Stimulated activated naive CD8-positive, alpha-beta T cell treated with anti-CD3 and anti-CD28 coated beads, Interleukin-15, Interleukin-2, amounts not matched to agents 100 ng/mL and 50 ng/mL, for 24 hours (primary cell): ENCODE results near the gene MYB.
"Not testable (repeated sequence)": the region's sequence is repeated elsewhere in the genome, so short reads cannot be mapped to it uniquely, and the experiment has no call there.

Experiments
- H3K27ac Mint-ChIP-seq: one replicate; pipeline ENCODE4 v1.8.0; 2021; ENCODE audit warnings: mild to moderate bottlenecking, mixed read lengths
- H3K27me3 Mint-ChIP-seq: one replicate; pipeline ENCODE4 v1.8.0; 2021; ENCODE audit warnings: mixed read lengths
- H3K36me3 Mint-ChIP-seq: one replicate; pipeline ENCODE4 v1.8.0; 2021; ENCODE audit warnings: low read depth, mixed read lengths
- H3K4me1 Mint-ChIP-seq: one replicate; pipeline ENCODE4 v1.8.0; 2021; ENCODE audit warnings: low read depth, mixed read lengths
- H3K4me3 Mint-ChIP-seq: one replicate; pipeline ENCODE4 v1.8.0; 2021; ENCODE audit warnings: mild to moderate bottlenecking, mixed read lengths
- H3K9me3 Mint-ChIP-seq: one replicate; pipeline ENCODE4 v1.8.0; 2021; ENCODE audit warnings: mixed read lengths

Gene MYB

DNA sequence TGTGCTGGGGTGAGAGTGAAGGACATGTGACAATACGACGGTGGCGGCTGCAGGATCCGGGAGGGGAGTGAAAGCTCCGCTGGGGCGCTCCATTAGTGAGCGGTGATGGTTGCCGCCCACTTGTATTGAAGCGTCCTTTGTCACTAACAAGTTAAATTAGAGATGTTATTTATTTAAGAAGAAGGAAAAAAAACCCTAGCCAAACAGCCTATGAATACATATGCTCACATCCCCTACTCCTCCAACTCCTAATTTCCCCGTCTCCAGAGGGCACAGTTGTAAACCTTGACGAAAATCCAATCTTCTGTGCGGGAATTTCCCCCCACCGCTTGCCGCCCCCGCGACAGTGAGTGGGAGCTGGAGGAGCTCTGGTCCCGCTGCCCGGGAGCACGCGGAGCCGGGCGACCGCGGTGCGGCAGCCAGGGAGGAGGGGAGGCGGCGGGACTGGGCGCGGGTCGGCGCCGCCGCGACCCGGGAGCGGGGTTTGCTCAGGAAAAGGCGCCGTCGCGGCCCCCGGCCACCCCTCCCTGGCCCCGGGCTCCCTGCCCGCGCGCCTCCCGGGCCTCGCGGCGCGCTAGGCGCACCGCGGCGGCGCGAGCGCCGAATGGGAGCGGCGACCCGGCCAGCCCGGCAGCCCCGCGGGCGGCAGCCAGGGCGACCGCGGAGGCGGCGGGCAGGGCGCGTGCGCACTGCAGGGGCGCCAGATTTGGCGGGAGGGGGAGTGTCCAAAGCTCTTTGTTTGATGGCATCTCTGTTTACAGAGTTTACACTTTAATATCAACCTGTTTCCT is at the start of gene MYB:
MYB (plus strand) TSS at position 767 of the 791 bp plus-strand sequence. CDS start 206 bp downstream, outside the sequence.
- Mint-ChIP-seq H3K4me1 (peaks cover 49% of the 10 kb centered on the region), H3K4me3 (peak within 1 kb of the TSS; percentile 94), H3K27me3 (no peaks in the 10 kb centered on the region), H3K36me3 (peaks cover 13% of the 10 kb centered on the region), H3K27ac (peak within 1 kb of the TSS; percentile 95), H3K9me3 (no peaks in the 10 kb centered on the region)

DNA sequence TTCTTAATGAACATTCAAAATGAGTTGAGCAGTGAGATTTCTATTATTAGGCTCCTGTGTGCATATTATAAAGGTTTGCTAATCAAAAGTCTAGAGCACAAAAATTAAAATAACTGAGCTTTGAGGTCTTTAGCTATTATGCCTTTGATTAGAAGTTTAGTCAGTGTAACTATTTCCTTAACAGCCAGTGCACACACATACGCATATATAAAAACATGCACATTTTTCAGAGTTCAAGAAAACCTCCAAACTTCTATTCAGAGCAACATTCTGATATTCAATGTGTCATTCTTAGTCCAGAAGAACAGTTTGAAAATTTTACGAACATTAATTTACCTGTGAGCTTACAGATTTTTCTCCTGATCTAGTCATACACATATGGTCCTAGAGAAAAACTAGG is 48.3 kb upstream of the MYB start:
- Mint-ChIP-seq H3K4me3 (no peak overlapping the region), H3K27ac (no peak overlapping the region), H3K4me1 (peaks cover 55% of the 10 kb centered on the region), H3K36me3 (no peaks in the 10 kb centered on the region), H3K27me3 (no peaks in the 10 kb centered on the region), H3K9me3 (no peaks in the 10 kb centered on the region)

DNA sequence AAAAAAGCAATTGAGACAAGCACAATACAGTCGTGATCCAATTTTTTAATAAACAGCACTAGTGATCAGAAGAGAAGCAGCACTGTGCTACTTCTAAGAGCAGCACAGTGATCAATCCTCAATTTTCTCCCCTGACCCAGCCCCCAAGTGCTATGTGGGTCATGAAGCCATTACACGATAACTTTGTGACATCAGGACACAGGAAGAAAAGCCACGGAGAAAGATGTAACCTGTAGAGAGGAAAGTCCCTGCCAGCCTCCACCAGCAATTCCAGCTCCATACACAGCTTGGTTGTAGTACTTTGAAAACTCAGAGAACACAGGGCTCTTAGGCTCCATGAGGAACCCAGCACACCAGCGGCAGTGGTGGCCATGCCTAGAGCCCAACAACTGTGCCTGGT is 45.3 kb upstream of the MYB start:
- no peaks in the 10 kb centered on the region for H3K36me3 Mint-ChIP-seq
- H3K27me3 Mint-ChIP-seq: no peaks in the 10 kb centered on the region
- no peaks in the 10 kb centered on the region for H3K9me3 Mint-ChIP-seq
- H3K27ac Mint-ChIP-seq: peak overlapping the region; percentile 34
- no peak overlapping the region for H3K4me3 Mint-ChIP-seq
- peaks cover 30% of the 10 kb centered on the region for H3K4me1 Mint-ChIP-seq

DNA sequence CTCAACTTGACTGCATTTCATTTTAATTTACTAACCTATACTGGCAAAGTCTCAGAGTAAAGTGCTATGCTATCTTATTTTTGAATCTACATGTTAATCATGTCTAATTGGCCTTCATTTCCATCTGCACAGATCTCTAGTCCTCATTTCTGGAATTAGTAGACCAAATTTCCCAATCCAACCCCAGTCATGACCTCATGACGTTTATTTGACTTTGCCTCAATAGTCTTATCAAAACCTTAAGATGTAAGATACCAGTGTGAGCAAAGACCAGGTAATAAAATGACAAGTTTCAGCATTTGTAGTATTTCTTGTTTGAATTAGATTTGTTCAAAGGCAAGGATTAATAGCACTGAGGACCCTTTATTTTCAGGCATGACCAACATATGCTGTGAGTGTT is 43.3 kb upstream of the MYB start:
- no peak overlapping the region for H3K4me3 Mint-ChIP-seq

DNA sequence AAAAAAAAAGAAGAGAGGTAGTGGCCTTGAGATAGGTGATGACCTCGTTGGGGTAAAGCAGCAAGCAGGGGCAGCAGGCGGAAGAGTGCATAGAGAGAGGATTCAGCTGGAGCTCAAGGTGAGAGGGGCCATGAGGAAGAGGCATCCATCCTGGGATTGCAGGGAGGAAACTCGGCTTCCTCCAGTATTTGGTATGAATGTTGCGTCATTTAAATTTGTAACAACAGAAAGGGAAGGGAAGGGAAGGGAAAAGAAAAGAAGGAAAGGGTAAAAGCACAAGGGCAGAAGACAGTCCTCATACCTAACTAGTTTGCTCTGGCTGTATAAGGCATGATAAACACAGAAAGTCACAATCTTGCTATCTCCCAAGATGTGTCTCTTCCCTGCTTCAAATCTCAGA is 39.9 kb upstream of the MYB start:
- H3K27me3 Mint-ChIP-seq: no peaks in the 10 kb centered on the region
- no peaks in the 10 kb centered on the region for H3K36me3 Mint-ChIP-seq
- no peaks in the 10 kb centered on the region for H3K9me3 Mint-ChIP-seq
- H3K4me1 Mint-ChIP-seq: peaks cover 51% of the 10 kb centered on the region
- no peak overlapping the region for H3K4me3 Mint-ChIP-seq
- no peak overlapping the region for H3K27ac Mint-ChIP-seq

More for the DNA sequence above, 43.3 kb upstream of the MYB start:
- Mint-ChIP-seq H3K36me3 (no peaks in the 10 kb centered on the region), H3K27ac (no peak overlapping the region), H3K9me3 (no peaks in the 10 kb centered on the region), H3K4me1 (peaks cover 30% of the 10 kb centered on the region), H3K27me3 (no peaks in the 10 kb centered on the region)

DNA sequence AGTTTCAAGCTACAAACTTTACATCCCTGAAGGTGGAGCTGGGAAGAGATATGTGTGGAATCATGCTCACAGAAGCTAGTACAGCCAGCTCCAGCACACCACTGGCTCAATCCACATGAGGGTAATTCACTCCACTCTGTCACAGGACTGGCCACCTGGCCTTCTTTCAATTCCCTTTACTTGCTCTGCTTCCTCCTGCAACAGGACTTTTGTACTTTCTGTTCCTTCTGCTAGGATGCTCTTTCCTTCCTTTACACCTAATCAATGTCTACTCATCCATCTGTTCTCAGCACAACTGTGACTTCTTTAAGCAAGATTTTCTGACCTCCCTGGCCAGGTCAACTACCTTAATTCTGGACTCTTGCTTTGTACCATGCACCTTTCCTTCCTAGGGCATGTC is 39.4 kb upstream of the MYB start:
- Mint-ChIP-seq H3K4me3 (no peak overlapping the region), H3K27me3 (no peaks in the 10 kb centered on the region), H3K36me3 (no peaks in the 10 kb centered on the region), H3K4me1 (peaks cover 53% of the 10 kb centered on the region), H3K27ac (no peak overlapping the region), H3K9me3 (no peaks in the 10 kb centered on the region)

DNA sequence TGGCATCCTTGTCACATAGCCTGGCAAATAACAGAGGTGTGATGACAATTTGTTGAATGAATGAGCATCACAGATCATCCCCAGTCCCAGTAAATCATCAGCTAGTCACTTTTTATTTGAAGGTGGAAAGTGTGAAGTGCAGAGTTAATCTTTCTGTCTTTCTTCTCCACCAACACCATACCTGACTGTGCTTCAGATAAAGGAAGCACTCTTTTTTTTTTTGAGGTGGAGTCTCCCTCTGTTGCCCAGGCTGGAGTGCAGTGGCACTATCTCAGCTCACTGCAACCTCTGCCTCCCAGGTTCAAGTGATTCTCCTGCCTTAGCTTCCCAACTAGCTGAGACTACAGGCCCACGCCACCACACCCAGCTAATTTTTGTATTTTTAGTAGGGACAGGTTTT is 38.9 kb upstream of the MYB start:
- not testable (repeated sequence) for H3K27ac Mint-ChIP-seq, H3K27me3 Mint-ChIP-seq, H3K9me3 Mint-ChIP-seq, H3K36me3 Mint-ChIP-seq, H3K4me3 Mint-ChIP-seq
- H3K4me1 Mint-ChIP-seq: peaks cover 50% of the 10 kb centered on the region

DNA sequence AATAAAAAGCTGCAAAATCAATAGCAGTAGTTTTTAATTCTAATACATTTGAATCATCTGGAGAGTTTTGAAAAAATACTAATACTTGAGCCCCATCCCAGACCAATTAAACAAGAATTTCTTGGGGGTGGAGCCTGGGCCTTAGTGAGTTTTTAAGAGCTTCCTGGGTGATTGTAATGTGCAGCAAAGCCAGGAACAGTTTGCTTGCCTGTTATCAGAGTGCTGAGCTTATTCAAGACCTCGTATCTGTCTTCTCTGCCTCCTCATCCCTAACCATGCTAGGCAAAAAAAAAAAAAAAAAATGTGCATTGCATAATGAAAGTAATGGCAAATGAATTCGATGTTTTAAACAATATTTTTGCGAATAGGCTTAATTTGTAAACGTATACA is 36.4 kb upstream of the MYB start:
- Mint-ChIP-seq H3K4me1 (peaks cover 66% of the 10 kb centered on the region), H3K27ac (peak overlapping the region; percentile 94), H3K9me3 (no peaks in the 10 kb centered on the region)

DNA sequence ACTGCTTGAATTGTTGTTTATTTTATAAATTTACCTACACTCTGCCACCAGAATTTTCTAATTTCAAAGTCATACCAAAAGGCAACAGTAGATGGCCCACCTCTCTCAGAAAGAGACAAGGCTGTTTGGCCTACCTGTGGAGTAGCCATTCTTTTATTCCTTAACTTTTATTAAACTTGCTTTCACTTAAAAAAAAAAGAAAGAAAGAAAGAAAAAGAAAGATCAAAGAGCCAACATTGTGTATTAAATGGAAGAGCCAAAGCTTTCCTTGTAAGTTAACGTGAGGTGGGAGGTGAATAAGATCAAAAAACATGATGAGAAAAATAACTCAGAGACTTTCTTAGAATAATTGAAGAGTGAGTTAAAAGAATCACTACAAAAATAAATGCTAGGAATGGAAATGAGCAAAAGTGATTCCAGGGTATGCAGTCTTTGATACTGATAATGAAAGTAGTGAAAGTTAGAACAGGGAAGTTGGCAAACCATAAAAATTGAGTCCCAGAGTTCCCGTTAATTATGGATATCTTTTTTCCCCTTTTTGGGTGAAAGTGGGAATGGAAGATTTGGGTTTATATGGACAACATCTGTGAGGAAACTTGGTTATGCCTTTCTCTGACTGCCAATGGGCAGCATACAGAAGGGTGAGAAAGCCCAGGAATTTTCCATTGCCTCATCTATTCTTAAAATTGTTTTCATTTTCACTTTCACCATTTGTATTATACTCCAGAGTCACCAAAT is 35.9 kb upstream of the MYB start:
- Mint-ChIP-seq H3K27ac (peak overlapping the region; percentile 94), H3K4me1 (peaks cover 66% of the 10 kb centered on the region), H3K36me3 (no peaks in the 10 kb centered on the region), H3K27me3 (no peaks in the 10 kb centered on the region), H3K9me3 (no peaks in the 10 kb centered on the region), H3K4me3 (peak overlapping the region; percentile 60)

More for the DNA sequence above, 36.4 kb upstream of the MYB start:
- no peaks in the 10 kb centered on the region for H3K27me3 Mint-ChIP-seq
- no peaks in the 10 kb centered on the region for H3K36me3 Mint-ChIP-seq
- peak overlapping the region; percentile 60 for H3K4me3 Mint-ChIP-seq

DNA sequence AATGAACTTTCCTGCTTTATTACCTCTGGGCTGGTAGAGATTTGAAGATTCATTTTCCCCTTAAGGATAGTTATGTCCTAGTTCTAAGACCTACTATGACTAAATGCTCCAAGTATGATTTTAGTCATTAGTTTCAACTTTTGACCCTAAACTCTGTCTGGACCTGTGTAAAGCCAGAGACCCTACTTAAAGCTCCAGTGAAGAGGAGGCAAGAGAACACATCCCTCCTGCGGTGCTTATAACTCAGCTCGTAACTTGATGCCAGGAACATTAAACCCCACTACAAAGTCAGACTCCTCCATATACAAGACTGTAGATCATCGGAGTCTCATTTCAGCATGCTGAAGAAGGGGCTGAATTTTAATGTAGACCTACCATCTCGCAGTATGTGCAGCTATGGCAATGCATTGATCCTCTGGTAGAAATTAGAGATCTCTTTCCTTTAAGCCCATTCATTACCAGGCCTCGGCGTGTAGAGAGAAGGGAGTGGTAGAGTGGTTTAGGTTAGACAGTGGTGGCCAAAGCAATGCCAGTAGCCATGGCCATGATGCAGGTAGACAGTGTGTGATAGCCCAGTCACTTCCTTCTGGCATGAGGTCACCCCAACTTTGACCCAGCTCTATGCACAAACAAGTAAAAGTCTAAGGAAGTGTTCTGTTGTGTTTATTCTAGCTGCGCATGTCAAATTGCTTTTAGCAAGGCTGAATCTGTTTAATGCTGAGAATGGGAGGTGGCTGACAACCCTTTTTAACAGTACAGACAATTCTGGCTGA is 34.8 kb upstream of the MYB start:
- no peaks in the 10 kb centered on the region for H3K27me3 Mint-ChIP-seq
- peak overlapping the region; percentile 94 for H3K27ac Mint-ChIP-seq
- H3K4me3 Mint-ChIP-seq: peak overlapping the region; percentile 46
- H3K36me3 Mint-ChIP-seq: no peaks in the 10 kb centered on the region
- H3K4me1 Mint-ChIP-seq: peaks cover 66% of the 10 kb centered on the region
- H3K9me3 Mint-ChIP-seq: no peaks in the 10 kb centered on the region

DNA sequence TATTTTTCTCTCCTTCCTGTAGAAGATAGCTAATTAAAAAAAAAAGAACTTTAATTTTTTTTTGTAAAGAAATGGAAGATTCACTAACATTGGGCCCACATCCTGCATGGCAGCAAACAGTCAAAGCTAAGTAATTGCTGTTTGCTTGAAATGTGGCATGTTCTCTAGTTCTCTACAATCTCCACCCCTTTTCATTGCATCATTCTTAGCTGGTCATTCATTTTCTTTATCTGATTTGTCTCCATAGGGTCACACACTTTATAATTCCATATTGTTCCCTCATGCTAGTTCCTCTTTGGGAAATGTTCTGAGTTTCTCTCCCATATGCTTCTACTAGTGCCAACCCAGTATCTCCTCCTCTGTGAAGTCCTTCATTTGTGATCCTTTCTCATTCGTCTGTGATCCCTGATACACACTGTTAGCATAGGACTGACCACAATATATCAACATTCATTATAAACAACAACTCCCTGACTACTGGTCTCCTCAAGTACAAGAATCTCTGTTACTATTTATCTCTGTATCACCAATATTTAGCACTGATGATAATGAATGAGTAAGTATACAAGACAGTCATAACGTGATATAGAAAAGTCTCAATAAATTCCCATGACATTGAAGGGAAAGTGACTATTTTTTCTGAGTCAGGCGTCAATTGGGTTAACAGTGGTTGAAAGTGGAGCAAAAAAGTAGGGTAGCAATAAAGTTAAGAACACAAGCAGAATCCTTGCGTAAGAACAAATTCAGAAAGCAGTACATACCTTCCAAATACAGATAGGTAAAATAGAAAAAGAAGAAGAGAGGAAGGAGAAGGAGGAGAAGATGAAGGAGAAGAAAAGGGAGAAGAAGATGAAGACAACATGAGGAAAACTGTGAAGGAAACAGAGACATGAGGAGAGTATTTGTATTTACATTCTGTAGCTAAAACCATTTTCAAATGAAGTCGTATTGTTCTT is 33.2 kb upstream of the MYB start:
- Mint-ChIP-seq H3K36me3 (no peaks in the 10 kb centered on the region), H3K27me3 (no peaks in the 10 kb centered on the region), H3K9me3 (no peaks in the 10 kb centered on the region), H3K4me1 (peaks cover 59% of the 10 kb centered on the region), H3K27ac (peak overlapping the region; percentile 68), H3K4me3 (no peak overlapping the region)

DNA sequence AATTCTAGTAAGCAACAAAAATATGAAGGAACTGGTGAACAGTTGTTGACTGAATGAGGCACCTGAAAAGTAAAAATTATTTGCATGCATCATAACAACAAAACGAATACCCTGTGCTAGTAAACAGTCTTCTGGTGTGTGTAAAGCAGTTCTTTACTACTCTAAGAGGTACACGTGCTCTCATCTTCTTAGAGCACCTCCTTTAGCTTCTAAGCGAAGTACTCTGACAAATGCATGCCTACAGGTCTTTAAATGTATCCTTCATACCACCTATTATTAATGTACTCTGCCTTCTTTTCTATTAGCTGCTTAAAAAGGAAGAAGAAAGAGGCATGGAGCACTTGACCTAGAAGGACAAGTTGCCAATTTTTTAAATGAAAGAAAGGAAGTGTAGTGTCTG is 32.2 kb upstream of the MYB start:
- H3K27ac Mint-ChIP-seq: no peak overlapping the region
- H3K4me3 Mint-ChIP-seq: no peak overlapping the region
- H3K36me3 Mint-ChIP-seq: no peaks in the 10 kb centered on the region
- H3K4me1 Mint-ChIP-seq: peaks cover 52% of the 10 kb centered on the region
- H3K9me3 Mint-ChIP-seq: no peaks in the 10 kb centered on the region
- no peaks in the 10 kb centered on the region for H3K27me3 Mint-ChIP-seq

DNA sequence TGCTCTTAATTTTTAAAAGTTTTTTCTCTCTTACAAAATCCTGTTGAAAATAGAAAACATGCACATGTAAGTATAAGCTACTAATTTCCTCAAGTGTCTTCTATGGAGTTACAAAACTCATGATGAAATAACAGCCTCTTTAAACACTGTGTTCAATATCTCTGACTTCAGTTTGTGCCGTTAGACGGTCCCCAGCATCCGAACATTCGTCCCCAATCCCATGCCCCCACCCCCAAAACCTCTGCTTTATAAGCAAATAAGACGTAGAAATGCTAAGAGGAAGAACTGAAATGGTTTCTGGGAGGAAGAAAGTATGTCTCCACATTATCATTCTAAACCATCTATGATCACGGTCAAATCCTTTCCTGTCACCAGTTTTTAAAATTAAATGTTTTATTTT is 31.7 kb upstream of the MYB start:
- no peaks in the 10 kb centered on the region for H3K36me3 Mint-ChIP-seq

DNA sequence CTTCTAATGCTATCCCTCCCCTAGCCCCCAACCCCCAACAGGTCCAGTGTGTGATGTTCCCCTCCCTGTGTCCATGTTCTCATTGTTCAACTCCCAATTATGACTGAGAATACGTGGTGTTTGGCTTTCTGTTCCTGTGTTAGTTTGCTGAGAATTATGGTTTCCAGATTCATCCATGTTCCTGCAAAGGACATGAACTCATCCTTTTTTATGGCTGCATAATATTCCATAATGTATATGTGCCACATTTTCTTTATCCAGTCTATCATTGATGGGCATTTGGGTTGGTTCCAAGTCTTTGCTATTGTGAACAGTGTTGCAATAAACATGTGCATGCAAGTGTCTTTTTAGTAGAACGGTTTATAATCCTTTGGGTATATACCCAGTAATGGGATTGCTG is 30.6 kb upstream of the MYB start:
- H3K9me3 Mint-ChIP-seq, H3K36me3 Mint-ChIP-seq, H3K27ac Mint-ChIP-seq, H3K27me3 Mint-ChIP-seq, H3K4me3 Mint-ChIP-seq: not testable (repeated sequence)
- peaks cover 36% of the 10 kb centered on the region for H3K4me1 Mint-ChIP-seq

More for the DNA sequence above, 31.7 kb upstream of the MYB start:
- no peak overlapping the region for H3K4me3 Mint-ChIP-seq
- H3K27ac Mint-ChIP-seq: no peak overlapping the region
- H3K27me3 Mint-ChIP-seq: no peaks in the 10 kb centered on the region
- H3K4me1 Mint-ChIP-seq: peaks cover 47% of the 10 kb centered on the region
- no peaks in the 10 kb centered on the region for H3K9me3 Mint-ChIP-seq
